ENCODE data around the gene MTRFR.
"Not testable (repeated sequence)": the region's sequence is repeated elsewhere in the genome, so short reads cannot be mapped to it uniquely, and the experiment has no call there.

MTRFR gene

GRCh38 chr12:123232807-123233504 lies at the start of gene MTRFR, which contains the start of gene MPHOSPH9:
MTRFR (plus strand) TSS chr12:123233436; CDS start chr12:123253675, 20,239 bp downstream.
MPHOSPH9 (minus strand) TSS chr12:123233141; CDS start chr12:123230364, 2,777 bp downstream.
- no peaks in the 10 kb centered on the region for H3K9me3 Mint-ChIP-seq

GRCh38 chr12:123187637-123188036 lies 45.6 kb upstream of the MTRFR start:
- Mint-ChIP-seq H3K4me3 (no peak overlapping the region), H3K9me3 (no peaks in the 10 kb centered on the region), H3K36me3 (ENCODE audit: low read depth) (peaks cover 47% of the 10 kb centered on the region), H3K4me1 (no peaks in the 10 kb centered on the region), H3K27ac (no peak overlapping the region), H3K27me3 (no peaks in the 10 kb centered on the region)
- ATAC-seq (no peak), DNase-seq (no peak)

More at GRCh38 chr12:123232807-123233504, at the start of gene MTRFR, which contains the start of gene MPHOSPH9:
- peak within 1 kb of the TSS; percentile 98 for H3K27ac Mint-ChIP-seq
- peaks cover 30% of the 10 kb centered on the region for H3K36me3 Mint-ChIP-seq (ENCODE audit: low read depth)
- H3K27me3 Mint-ChIP-seq: peaks cover 4% of the 10 kb centered on the region
- ATAC-seq (peak; percentile 91), DNase-seq (peak; percentile 97)
- H3K4me1 Mint-ChIP-seq: peaks cover 82% of the 10 kb centered on the region
- peak within 1 kb of the TSS; percentile 100 for H3K4me3 Mint-ChIP-seq

GRCh38 chr12:123199936-123200335 lies 33.3 kb upstream of the MTRFR start:
- H3K36me3 Mint-ChIP-seq (ENCODE audit: low read depth): peaks cover 48% of the 10 kb centered on the region
- no peaks in the 10 kb centered on the region for H3K9me3 Mint-ChIP-seq
- H3K4me3 Mint-ChIP-seq: no peak overlapping the region
- peaks cover 13% of the 10 kb centered on the region for H3K4me1 Mint-ChIP-seq
- no peak for ATAC-seq
- DNase-seq: no peak
- peak overlapping the region; percentile 57 for H3K27ac Mint-ChIP-seq
- H3K27me3 Mint-ChIP-seq: no peaks in the 10 kb centered on the region

- Mint-ChIP-seq H3K4me1 (peaks cover 13% of the 10 kb centered on the region), H3K27ac (peak overlapping the region; percentile 57), H3K4me3 (no peak overlapping the region), H3K27me3 (no peaks in the 10 kb centered on the region), H3K9me3 (no peaks in the 10 kb centered on the region), H3K36me3 (ENCODE audit: low read depth) (peaks cover 49% of the 10 kb centered on the region)
- DNase-seq: no peak
- peak; percentile 46 for ATAC-seq
Measured at GRCh38 chr12:123200414-123200813, 32.8 kb upstream of the MTRFR start.

- H3K9me3 Mint-ChIP-seq, DNase-seq, ATAC-seq, H3K4me3 Mint-ChIP-seq, H3K4me1 Mint-ChIP-seq, H3K27me3 Mint-ChIP-seq, H3K27ac Mint-ChIP-seq: not testable (repeated sequence)
- peaks cover 52% of the 10 kb centered on the region for H3K36me3 Mint-ChIP-seq (ENCODE audit: low read depth)
Measured at GRCh38 chr12:123206794-123207193, 26.4 kb upstream of the MTRFR start.

- DNase-seq, H3K9me3 Mint-ChIP-seq, ATAC-seq, H3K27me3 Mint-ChIP-seq, H3K4me3 Mint-ChIP-seq, H3K4me1 Mint-ChIP-seq, H3K27ac Mint-ChIP-seq: not testable (repeated sequence)
- H3K36me3 Mint-ChIP-seq (ENCODE audit: low read depth): peaks cover 49% of the 10 kb centered on the region
Measured at GRCh38 chr12:123207815-123208214, 25.4 kb upstream of the MTRFR start.

- Mint-ChIP-seq H3K36me3 (ENCODE audit: low read depth) (peaks cover 51% of the 10 kb centered on the region), H3K4me3 (peak overlapping the region; percentile 58), H3K27me3 (no peaks in the 10 kb centered on the region), H3K27ac (peak overlapping the region; percentile 78), H3K4me1 (peaks cover 41% of the 10 kb centered on the region), H3K9me3 (no peaks in the 10 kb centered on the region)
- ATAC-seq (peak; percentile 99), DNase-seq (peak; percentile 54)
Measured at GRCh38 chr12:123223241-123223668, 10.0 kb upstream of the MTRFR start.

GRCh38 chr12:123225443-123225842 lies 7.8 kb upstream of the MTRFR start:
- peaks cover 62% of the 10 kb centered on the region for H3K4me1 Mint-ChIP-seq
- H3K9me3 Mint-ChIP-seq: no peaks in the 10 kb centered on the region
- ATAC-seq (no peak), DNase-seq (no peak)
- no peak overlapping the region for H3K4me3 Mint-ChIP-seq
- H3K27ac Mint-ChIP-seq: no peak overlapping the region
- peaks cover 41% of the 10 kb centered on the region for H3K36me3 Mint-ChIP-seq (ENCODE audit: low read depth)
- no peaks in the 10 kb centered on the region for H3K27me3 Mint-ChIP-seq

- Mint-ChIP-seq H3K27me3 (no peaks in the 10 kb centered on the region), H3K9me3 (no peaks in the 10 kb centered on the region), H3K4me3 (peak overlapping the region; percentile 36), H3K4me1 (peaks cover 75% of the 10 kb centered on the region), H3K36me3 (ENCODE audit: low read depth) (peaks cover 28% of the 10 kb centered on the region), H3K27ac (peak overlapping the region; percentile 39)
- no peak for ATAC-seq
- DNase-seq: no peak
Measured at GRCh38 chr12:123227581-123228258, 5.5 kb upstream of the MTRFR start.

GRCh38 chr12:123229051-123229450 lies 4.2 kb upstream of the MTRFR start:
- H3K4me1 Mint-ChIP-seq: peaks cover 73% of the 10 kb centered on the region
- peak overlapping the region; percentile 80 for H3K4me3 Mint-ChIP-seq
- H3K9me3 Mint-ChIP-seq: no peaks in the 10 kb centered on the region
- peak overlapping the region; percentile 83 for H3K27ac Mint-ChIP-seq
- peaks cover 34% of the 10 kb centered on the region for H3K36me3 Mint-ChIP-seq (ENCODE audit: low read depth)
- peaks cover 4% of the 10 kb centered on the region for H3K27me3 Mint-ChIP-seq
- no peak for ATAC-seq
- DNase-seq: no peak

GRCh38 chr12:123231931-123232330 lies 1.3 kb upstream of the MTRFR start:
- no peaks in the 10 kb centered on the region for H3K9me3 Mint-ChIP-seq
- no peak for DNase-seq
- H3K27me3 Mint-ChIP-seq: peaks cover 4% of the 10 kb centered on the region
- peak overlapping the region; percentile 100 for H3K4me3 Mint-ChIP-seq
- peak overlapping the region; percentile 98 for H3K27ac Mint-ChIP-seq
- H3K4me1 Mint-ChIP-seq: peaks cover 80% of the 10 kb centered on the region
- no peak for ATAC-seq
- H3K36me3 Mint-ChIP-seq (ENCODE audit: low read depth): peaks cover 31% of the 10 kb centered on the region

GRCh38 chr12:123232472-123232806 lies 797 bp upstream of the MTRFR start:
- H3K36me3 Mint-ChIP-seq (ENCODE audit: low read depth): peaks cover 31% of the 10 kb centered on the region
- peaks cover 4% of the 10 kb centered on the region for H3K27me3 Mint-ChIP-seq
- ATAC-seq (no peak), DNase-seq (no peak)
- H3K4me1 Mint-ChIP-seq: peaks cover 82% of the 10 kb centered on the region
- no peaks in the 10 kb centered on the region for H3K9me3 Mint-ChIP-seq
- H3K27ac Mint-ChIP-seq: peak overlapping the region; percentile 98
- peak overlapping the region; percentile 100 for H3K4me3 Mint-ChIP-seq

- DNase-seq (no peak), ATAC-seq (peak; percentile 2)
- peaks cover 28% of the 10 kb centered on the region for H3K36me3 Mint-ChIP-seq (ENCODE audit: low read depth)
- peak overlapping the region; percentile 98 for H3K27ac Mint-ChIP-seq
- peak overlapping the region; percentile 100 for H3K4me3 Mint-ChIP-seq
- no peaks in the 10 kb centered on the region for H3K9me3 Mint-ChIP-seq
- H3K4me1 Mint-ChIP-seq: peaks cover 83% of the 10 kb centered on the region
- H3K27me3 Mint-ChIP-seq: peaks cover 4% of the 10 kb centered on the region
Measured at GRCh38 chr12:123233505-123234308, 471 bp downstream of the MTRFR start.

GRCh38 chr12:123237646-123238329 lies 4.6 kb downstream of the MTRFR start:
- no peaks in the 10 kb centered on the region for H3K9me3 Mint-ChIP-seq
- peak; percentile 48 for ATAC-seq
- peak overlapping the region; percentile 89 for H3K27ac Mint-ChIP-seq
- peak overlapping the region; percentile 62 for H3K4me3 Mint-ChIP-seq
- H3K36me3 Mint-ChIP-seq (ENCODE audit: low read depth): peaks cover 43% of the 10 kb centered on the region
- peaks cover 4% of the 10 kb centered on the region for H3K27me3 Mint-ChIP-seq
- DNase-seq: peak; percentile 77
- peaks cover 68% of the 10 kb centered on the region for H3K4me1 Mint-ChIP-seq

Data from activated naive CD8-positive, alpha-beta T cell treated with anti-CD3 and anti-CD28 coated beads, Interleukin-2, amount 50 U/mL, for 24 hours (primary cell).